HL-60 (cell line): Measurements from ENCODE around the gene SDK1.

Experiments used
- DNase-seq, 2 experiments: peaks; one replicate each; pipeline ENCODE4 v3.0.0-alpha.2; 2010 to 2020; ENCODE audit warnings: low read depth in 1 of 2, low spot score in 1 of 2
- H3K27ac ChIP-seq: fragments of 250-450 bp; sonication (Bioruptor Pico); replicated peaks from 2 replicates; pipeline ENCODE4 v1.5.1; 2020; ENCODE audit warnings: mild to moderate bottlenecking, moderate library complexity
- H3K27me3 ChIP-seq: fragments of 250-450 bp; sonication (Bioruptor Pico); 2 replicates; pipeline ENCODE4 v1.5.1; 2021; ENCODE audit warnings: mild to moderate bottlenecking, moderate library complexity; ENCODE audit not compliant: insufficient read depth, poor library complexity, severe bottlenecking
- H3K4me3 ChIP-seq: replicated peaks from 2 replicates; pipeline ENCODE4 v1.5.1; 2011; ENCODE audit warnings: mild to moderate bottlenecking, control low read depth, low read length; ENCODE audit not compliant: insufficient read depth
- GABPA ChIP-seq: IDR thresholded peaks from 2 replicates; pipeline ENCODE4 v1.6.1; 2012; ENCODE audit warnings: low read depth
- POLR2AphosphoS5 ChIP-seq: IDR thresholded peaks from 2 replicates; pipeline ENCODE4 v1.6.1; 2012; ENCODE audit warnings: low read depth
- SPI1 ChIP-seq: IDR thresholded peaks from 2 replicates; pipeline ENCODE4 v1.6.1; 2012; ENCODE audit warnings: low read depth, mild to moderate bottlenecking, borderline replicate concordance
- TF ChIP-seq, protein P1 (sequence below): IDR thresholded peaks from one replicate; pipeline ENCODE4 v1.5.1; 2011; ENCODE audit warnings: low read length, control low read depth, inconsistent platforms; ENCODE audit not compliant: insufficient read depth
- TF ChIP-seq, protein P2 (sequence below): IDR thresholded peaks from 2 replicates; pipeline ENCODE4 v1.6.1; 2012; ENCODE audit warnings: low read depth; ENCODE audit not compliant: insufficient replicate concordance

The SDK1 gene

DNA sequence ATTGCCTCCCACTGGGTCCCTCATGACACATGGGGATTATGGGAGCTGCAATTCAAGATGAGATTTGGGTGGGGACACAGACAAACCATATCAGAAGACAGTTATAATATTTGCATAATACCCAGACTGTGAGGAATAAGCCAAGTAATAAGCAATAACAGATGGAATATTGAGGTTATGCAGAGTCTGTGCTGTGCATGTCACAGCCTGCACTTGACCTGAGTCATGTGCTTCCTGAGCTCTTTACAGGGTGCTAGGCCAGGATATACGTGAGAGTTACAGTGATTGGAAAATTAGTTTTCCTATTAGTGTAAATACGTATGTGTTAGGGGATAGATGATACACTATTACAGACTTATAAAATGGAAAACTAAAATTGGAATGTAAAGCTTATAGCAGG, 288.7 kb downstream of the SDK1 start:
- Histone ChIP-seq H3K27ac (no peak overlapping the region), H3K4me3 (no peak overlapping the region), H3K27me3 (no peaks in the 10 kb centered on the region)
- no peak for TF ChIP-seq GABPA
- no peak for TF ChIP-seq SPI1
- no peak for TF ChIP-seq POLR2AphosphoS5
- TF ChIP-seq, protein P1, sequence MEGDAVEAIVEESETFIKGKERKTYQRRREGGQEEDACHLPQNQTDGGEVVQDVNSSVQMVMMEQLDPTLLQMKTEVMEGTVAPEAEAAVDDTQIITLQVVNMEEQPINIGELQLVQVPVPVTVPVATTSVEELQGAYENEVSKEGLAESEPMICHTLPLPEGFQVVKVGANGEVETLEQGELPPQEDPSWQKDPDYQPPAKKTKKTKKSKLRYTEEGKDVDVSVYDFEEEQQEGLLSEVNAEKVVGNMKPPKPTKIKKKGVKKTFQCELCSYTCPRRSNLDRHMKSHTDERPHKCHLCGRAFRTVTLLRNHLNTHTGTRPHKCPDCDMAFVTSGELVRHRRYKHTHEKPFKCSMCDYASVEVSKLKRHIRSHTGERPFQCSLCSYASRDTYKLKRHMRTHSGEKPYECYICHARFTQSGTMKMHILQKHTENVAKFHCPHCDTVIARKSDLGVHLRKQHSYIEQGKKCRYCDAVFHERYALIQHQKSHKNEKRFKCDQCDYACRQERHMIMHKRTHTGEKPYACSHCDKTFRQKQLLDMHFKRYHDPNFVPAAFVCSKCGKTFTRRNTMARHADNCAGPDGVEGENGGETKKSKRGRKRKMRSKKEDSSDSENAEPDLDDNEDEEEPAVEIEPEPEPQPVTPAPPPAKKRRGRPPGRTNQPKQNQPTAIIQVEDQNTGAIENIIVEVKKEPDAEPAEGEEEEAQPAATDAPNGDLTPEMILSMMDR: no peak
- no peak for DNase-seq

DNA sequence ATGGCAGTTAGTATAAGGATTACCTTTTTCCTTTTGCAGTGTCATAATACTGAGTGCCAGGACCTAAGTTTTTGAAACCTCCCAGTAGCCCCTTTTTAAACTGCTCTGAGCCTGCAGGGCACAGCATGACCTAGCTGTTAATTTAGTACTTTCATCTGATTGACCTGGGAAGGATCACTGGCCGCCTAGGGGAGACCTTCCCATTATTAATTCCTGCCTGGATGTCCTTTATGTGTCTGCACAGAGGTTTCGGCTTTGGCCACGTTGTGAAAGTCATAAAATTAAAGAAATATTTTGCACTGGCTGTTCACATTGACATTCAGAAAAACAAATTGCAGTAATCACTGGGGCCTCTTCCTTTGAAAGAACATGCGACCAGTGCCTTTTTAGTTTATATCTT, 290.2 kb downstream of the SDK1 start:
- H3K27me3 ChIP-seq: no peaks in the 10 kb centered on the region

DNA sequence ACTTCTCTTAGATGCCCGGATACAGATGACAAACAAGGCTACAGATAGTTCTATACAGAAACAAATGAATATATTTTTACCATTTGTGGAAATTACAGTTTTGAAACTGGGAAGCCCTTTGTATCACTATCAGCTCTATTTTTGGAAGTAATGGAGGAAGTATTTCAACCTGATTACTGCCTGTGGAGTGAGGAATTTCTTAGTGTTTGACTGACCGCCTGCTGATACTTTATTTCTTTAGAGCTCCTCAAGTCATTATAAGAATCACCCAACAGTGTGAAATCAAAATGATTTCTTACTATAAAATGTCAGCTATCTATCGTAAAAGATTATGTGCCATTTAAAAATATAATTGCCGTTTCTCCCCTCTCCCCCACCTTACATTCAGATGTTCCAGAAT, 290.9 kb downstream of the SDK1 start:
- Histone ChIP-seq H3K27me3 (no peaks in the 10 kb centered on the region), H3K27ac (no peak overlapping the region), H3K4me3 (no peak overlapping the region)
- TF ChIP-seq, protein P2, sequence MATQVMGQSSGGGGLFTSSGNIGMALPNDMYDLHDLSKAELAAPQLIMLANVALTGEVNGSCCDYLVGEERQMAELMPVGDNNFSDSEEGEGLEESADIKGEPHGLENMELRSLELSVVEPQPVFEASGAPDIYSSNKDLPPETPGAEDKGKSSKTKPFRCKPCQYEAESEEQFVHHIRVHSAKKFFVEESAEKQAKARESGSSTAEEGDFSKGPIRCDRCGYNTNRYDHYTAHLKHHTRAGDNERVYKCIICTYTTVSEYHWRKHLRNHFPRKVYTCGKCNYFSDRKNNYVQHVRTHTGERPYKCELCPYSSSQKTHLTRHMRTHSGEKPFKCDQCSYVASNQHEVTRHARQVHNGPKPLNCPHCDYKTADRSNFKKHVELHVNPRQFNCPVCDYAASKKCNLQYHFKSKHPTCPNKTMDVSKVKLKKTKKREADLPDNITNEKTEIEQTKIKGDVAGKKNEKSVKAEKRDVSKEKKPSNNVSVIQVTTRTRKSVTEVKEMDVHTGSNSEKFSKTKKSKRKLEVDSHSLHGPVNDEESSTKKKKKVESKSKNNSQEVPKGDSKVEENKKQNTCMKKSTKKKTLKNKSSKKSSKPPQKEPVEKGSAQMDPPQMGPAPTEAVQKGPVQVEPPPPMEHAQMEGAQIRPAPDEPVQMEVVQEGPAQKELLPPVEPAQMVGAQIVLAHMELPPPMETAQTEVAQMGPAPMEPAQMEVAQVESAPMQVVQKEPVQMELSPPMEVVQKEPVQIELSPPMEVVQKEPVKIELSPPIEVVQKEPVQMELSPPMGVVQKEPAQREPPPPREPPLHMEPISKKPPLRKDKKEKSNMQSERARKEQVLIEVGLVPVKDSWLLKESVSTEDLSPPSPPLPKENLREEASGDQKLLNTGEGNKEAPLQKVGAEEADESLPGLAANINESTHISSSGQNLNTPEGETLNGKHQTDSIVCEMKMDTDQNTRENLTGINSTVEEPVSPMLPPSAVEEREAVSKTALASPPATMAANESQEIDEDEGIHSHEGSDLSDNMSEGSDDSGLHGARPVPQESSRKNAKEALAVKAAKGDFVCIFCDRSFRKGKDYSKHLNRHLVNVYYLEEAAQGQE: no peak
- TF ChIP-seq POLR2AphosphoS5: no peak
- no peak for TF ChIP-seq GABPA
- TF ChIP-seq, protein P1: no peak
- no peak for TF ChIP-seq SPI1
- DNase-seq: no peak

More for the DNA sequence above, 290.2 kb downstream of the SDK1 start:
- no peak for DNase-seq
- H3K27ac ChIP-seq: no peak overlapping the region
- TF ChIP-seq, protein P2: no peak
- TF ChIP-seq, protein P1: no peak
- no peak for TF ChIP-seq SPI1
- no peak for TF ChIP-seq GABPA
- TF ChIP-seq POLR2AphosphoS5: no peak
- H3K4me3 ChIP-seq: no peak overlapping the region

DNA sequence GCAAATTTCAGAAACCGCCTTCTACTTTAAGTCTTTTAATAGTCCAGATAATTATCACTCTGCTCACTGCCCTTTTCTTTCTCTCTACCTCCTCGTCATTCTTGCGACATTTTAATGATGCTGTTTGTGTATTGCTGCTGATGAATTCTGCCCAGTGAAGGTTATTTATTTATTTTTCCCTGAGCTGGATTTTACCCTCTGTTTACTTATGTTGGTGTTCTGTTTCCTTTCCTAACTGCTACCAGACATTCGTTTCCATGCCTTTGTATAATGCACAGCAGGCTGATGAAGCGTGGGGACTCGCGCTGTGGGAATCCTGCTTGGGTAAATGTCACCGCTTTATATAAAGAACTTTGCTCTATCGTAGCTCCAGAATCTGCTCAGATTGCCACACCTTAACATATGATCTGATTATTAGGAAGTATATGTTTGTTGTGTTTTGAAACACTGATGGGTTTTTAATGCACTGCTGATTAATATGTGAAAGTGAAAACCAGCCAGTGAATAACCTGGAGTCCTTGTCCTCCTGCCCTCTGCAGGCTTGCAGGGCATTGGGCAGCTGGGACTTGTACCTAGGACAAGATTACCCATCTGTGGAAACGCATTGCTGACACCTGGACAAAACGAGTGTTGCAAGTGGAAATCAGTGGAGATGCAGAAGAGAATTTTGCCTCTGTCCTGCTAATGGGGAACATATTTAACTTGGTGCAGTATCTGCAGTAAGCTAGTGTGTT, 291.5 kb downstream of the SDK1 start:
- TF ChIP-seq POLR2AphosphoS5 (no peak), GABPA (no peak), SPI1 (no peak)
- TF ChIP-seq, protein P1: no peak
- TF ChIP-seq, protein P2: no peak
- Histone ChIP-seq H3K27ac (no peak overlapping the region), H3K27me3 (no peaks in the 10 kb centered on the region), H3K4me3 (no peak overlapping the region)
- no peak for DNase-seq
